Large intestine (tissue), 12 donors: ENCODE results near the gene PCDHB1. TPM values are rescaled to one million over a fixed set of nuclear protein-coding genes. Genes with fewer than 3 reads are reported as not detected.

Source experiments
- DNase-seq, 2 donors: peaks; one replicate each; pipeline versions ENCODE4 v3.0.0 to v3.0.0-alpha.2; 2013
- H3K27ac ChIP-seq: one replicate; pipeline ENCODE4 v1.5.1; 2013; ENCODE audit warnings: low read length
- H3K27me3 ChIP-seq: 2 replicates; pipeline ENCODE4 v1.6.1; 2013; ENCODE audit warnings: low read length; ENCODE audit not compliant: control insufficient read depth, insufficient read depth
- H3K36me3 ChIP-seq: 2 replicates; pipeline ENCODE4 v1.6.1; 2013; ENCODE audit warnings: low read length; ENCODE audit not compliant: control insufficient read depth, insufficient read depth
- H3K4me1 ChIP-seq: one replicate; pipeline ENCODE4 v1.6.1; 2013; ENCODE audit warnings: low read length; ENCODE audit not compliant: control insufficient read depth, insufficient read depth
- H3K4me3 ChIP-seq: one replicate; pipeline ENCODE4 v1.5.1; 2013; ENCODE audit warnings: low read length
- H3K9me3 ChIP-seq: one replicate; pipeline ENCODE4 v1.6.1; 2013; ENCODE audit warnings: mild to moderate bottlenecking, low read depth, low read length, moderate library complexity; ENCODE audit not compliant: control insufficient read depth
- WGBS: methylation state at CpG from one replicate; pipeline ENCODE4 v1.1.5; 2013; ENCODE audit warnings: low lambda C conversion rate; ENCODE audit not compliant: insufficient coverage; 5-methylcytosine and 5-hydroxymethylcytosine counted together
- long read RNA-seq, 11 donors: transcript quantifications; one replicate each; lab custom pipeline, GENCODE V29; 2026
- polyA plus RNA-seq: library from polyadenylated mRNA; unstranded; fragments of 120-200 nt; gene quantifications from one replicate; pipeline ENCODE4 v1.2.1, GENCODE V29; 2013

PCDHB1 gene, protein sequence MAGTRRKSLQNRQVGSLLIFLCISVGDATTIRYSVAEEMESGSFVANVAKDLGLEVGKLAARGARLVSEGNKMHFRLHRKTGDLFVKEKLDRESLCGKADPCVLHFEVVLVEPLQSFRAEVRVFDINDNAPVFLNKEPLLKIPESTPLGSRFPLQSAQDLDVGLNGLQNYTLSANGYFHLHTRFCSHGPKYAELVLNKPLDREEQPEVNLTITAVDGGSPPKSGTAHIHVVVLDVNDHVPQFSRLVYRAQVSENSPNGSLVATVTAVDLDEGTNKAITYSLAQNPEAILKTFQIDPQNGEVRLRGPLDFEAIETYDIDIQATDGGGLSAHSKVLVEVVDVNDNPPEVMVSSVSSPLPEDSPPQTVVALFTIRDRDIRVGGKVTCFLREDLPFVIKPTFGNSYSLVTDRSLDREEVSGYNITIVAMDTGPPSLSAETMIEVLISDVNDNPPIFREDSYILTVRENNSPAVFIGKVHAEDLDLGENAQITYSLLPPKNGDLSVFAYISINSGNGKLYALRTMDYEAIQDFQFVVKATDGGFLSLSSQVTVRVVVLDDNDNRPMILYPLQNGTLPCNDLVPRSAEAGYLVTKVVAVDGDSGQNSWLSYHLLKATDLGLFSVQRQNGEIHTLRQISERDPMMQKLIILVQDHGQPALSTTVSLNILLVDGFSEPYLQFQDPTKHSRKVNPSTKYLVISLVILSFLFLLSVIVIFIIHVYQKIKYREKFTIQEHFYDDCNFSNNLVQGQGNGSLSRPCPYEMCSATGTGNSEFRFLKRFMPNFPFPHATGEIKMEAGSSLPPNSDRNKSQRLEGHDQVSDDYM
- 0.31 TPM for polyA plus RNA-seq
- long read RNA-seq, donor 1: 0 reads
- long read RNA-seq, donor 2: 0 reads
- long read RNA-seq, donor 3: 0 reads
- long read RNA-seq, donor 4: 0 reads
- long read RNA-seq, donor 5, full-length matches to known transcripts: 1 of 1 reads
- long read RNA-seq, donor 5, partial matches to known transcripts: 0 of 1 reads
- long read RNA-seq, donor 5, other reads (novel, unspliced or antisense): 0 of 1 reads
- long read RNA-seq, donor 6: 0 reads
- long read RNA-seq, donor 7, full-length matches to known transcripts: 1 of 1 reads
- long read RNA-seq, donor 7, partial matches to known transcripts: 0 of 1 reads
- long read RNA-seq, donor 7, other reads (novel, unspliced or antisense): 0 of 1 reads
- long read RNA-seq, donor 8: 0 reads
- long read RNA-seq, donor 9, full-length matches to known transcripts: 1 of 1 reads
- long read RNA-seq, donor 9, partial matches to known transcripts: 0 of 1 reads
- long read RNA-seq, donor 9, other reads (novel, unspliced or antisense): 0 of 1 reads
- long read RNA-seq, donor 10, full-length matches to known transcripts: 1 of 1 reads
- long read RNA-seq, donor 10, partial matches to known transcripts: 0 of 1 reads
- long read RNA-seq, donor 10, other reads (novel, unspliced or antisense): 0 of 1 reads
- long read RNA-seq, donor 11: 0 reads

DNA sequence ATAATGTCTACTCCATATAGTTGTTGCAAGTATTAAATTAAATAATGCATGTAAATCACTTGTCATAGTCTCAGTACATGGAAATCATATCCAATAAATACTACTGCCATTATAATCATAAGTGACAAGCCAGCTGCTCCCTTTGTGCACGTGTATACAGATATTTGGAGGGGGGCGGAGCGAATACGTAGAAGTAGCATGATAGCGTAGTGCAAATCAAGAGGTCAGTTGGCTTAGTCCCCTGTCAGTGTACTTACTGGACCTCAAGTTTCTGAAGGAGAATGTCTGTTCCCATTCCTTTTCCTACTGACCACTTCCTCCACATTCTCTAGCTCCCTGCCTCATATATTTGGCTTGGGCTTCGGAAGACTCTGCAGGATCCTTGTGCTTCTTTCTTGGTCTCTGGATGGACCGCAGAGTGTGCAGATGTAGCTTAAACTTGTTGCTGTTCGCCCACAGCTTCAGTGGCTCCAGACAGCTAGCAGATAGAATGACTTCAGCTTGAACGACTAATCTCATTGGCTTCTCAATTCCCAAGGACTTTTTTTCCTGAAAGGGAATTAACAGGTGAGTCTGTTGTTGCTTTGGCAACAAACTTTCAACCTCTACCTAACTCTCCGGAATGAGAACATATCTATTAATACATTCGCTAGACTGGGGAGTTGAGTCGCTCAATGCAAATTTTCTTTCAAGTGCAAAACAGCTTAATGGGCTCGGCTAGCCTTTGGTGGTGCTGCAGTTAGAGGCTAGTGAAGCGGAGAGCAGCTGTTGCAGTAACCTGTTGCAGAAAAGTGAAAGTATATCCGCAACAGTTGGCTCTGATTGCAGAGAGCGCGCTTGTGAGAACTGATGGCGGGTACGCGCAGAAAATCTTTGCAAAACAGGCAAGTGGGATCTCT lies at the start of gene PCDHB1:
TSS of gene PCDHB1 (plus strand) at position 753 of the 899 bp plus-strand sequence. CDS start at position 850, 97 bp downstream.
- Histone ChIP-seq H3K27ac (no peak within 1 kb of the TSS), H3K27me3 (peaks cover 6% of the 10 kb centered on the region), H3K36me3 (no peaks in the 10 kb centered on the region), H3K4me3 (no peak within 1 kb of the TSS), H3K9me3 (peaks cover 4% of the 10 kb centered on the region), H3K4me1 (no peaks in the 10 kb centered on the region)
- no CpG with 5 or more reads among the region's 20 CpGs for WGBS
- no peak for DNase-seq

DNA sequence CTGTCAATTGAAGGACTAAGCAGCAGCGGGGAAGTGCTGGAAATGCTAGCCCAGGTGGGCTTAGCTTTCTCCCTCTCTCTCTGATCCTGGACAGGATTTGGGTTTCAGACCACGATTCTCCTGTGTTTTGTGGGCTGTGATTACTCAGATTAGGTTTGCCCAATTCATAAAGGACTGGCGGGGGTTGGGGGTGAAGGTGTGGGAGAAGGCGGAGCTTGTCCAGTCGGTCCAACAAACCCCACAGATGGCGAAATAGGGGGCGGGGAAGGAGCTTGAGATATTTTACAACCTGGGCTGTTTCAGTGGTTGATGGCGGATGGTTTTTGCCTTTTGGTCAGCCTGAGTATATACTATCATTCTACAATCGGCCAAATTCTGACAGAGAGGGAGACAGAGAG lies 49.7 kb upstream of the PCDHB1 start:
- Histone ChIP-seq H3K4me1 (no peaks in the 10 kb centered on the region), H3K27ac (peak overlapping the region; percentile 18), H3K9me3 (no peaks in the 10 kb centered on the region), H3K4me3 (no peak overlapping the region), H3K27me3 (peaks cover 14% of the 10 kb centered on the region), H3K36me3 (no peaks in the 10 kb centered on the region)
- no CpG with 5 or more reads among the region's 9 CpGs for WGBS
- DNase-seq: no peak

DNA sequence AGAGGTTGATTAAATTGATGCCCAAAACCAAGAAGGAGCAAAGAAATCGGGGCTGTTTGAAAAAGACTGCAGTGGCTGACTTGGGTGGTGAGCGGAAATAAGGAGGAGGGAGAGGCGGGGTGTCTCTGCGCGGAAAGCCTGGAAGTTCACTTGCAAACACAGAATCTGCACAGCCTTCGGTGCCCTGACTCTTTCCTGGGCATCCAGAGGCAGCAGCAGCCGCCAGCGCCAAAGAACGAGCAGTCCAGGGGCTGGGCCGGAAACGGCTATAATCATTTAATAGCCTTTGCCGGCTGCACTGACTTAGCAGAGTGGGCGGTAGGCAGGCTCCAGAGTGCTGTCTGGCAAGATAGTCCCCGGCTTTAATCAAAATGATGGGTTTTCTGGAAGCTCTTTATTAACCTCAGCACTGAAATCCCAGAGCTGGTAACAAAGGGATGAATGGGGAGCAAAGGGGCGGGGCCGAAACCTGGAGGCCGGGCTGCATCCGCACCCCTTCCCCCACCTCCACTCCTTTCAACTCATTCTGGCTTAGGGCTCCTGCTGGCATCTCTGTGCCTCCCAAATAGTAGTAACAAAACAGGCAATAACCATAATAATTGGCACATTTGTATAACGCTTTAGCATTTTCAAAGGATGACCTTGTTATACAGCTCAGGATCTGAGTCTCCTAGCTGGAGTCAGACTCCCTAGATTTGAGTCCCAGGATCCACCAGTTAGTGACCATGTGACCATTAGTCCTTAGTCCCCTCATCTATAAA lies 49.1 kb upstream of the PCDHB1 start:
- H3K36me3 ChIP-seq: no peaks in the 10 kb centered on the region
- WGBS: no CpG with 5 or more reads among the region's 19 CpGs
- DNase-seq: peak; percentile 10 to 17
- no peaks in the 10 kb centered on the region for H3K9me3 ChIP-seq
- H3K4me3 ChIP-seq: no peak overlapping the region
- peaks cover 14% of the 10 kb centered on the region for H3K27me3 ChIP-seq
- H3K27ac ChIP-seq: peak overlapping the region; percentile 18
- no peaks in the 10 kb centered on the region for H3K4me1 ChIP-seq

DNA sequence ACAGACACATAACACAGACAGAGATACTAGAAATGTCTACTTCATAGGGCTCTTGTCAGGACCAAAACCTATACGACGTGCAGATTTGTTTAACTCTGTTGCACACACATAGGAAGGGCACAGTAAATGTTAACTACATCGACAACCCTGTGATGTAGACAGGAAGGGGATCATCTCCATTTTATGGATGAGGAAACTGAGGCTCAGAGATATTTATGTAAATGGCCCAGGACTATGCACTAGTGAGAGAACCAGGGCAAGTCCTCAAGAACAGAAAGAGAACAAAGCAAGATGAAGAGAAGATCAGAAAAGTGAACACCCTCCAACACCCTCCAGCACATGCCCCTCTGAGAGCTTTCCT lies 48.6 kb upstream of the PCDHB1 start:
- no peak overlapping the region for H3K4me3 ChIP-seq
- no peaks in the 10 kb centered on the region for H3K36me3 ChIP-seq
- peaks cover 14% of the 10 kb centered on the region for H3K27me3 ChIP-seq
- no CpG with 5 or more reads among the region's 3 CpGs for WGBS
- no peak for DNase-seq
- H3K9me3 ChIP-seq: no peaks in the 10 kb centered on the region
- H3K4me1 ChIP-seq: no peaks in the 10 kb centered on the region
- H3K27ac ChIP-seq: no peak overlapping the region

DNA sequence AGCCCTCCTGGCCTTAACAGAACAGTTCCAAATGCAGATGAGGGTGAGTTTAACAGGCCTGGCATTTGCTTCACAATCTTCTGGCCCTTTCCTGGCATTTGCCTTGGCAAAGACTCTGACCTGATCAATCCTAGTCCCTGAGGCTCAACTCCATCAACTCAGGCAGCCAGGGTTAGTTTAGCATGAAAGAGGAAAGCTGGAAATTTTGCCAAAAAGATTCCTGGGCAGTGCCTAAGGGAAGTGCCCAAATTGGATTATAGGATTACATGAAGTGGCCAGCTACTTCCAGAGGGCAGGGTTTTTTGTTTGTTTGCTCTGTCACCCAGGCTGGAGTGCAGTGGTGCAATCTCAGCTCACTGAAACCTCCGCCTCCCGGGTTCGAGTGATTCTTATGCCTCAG lies 48.1 kb upstream of the PCDHB1 start:
- Histone ChIP-seq H3K9me3 (no peaks in the 10 kb centered on the region), H3K4me1 (no peaks in the 10 kb centered on the region), H3K36me3 (no peaks in the 10 kb centered on the region), H3K27me3 (peaks cover 14% of the 10 kb centered on the region), H3K4me3 (no peak overlapping the region), H3K27ac (no peak overlapping the region)
- no CpG with 5 or more reads among the region's 3 CpGs for WGBS
- no peak for DNase-seq

DNA sequence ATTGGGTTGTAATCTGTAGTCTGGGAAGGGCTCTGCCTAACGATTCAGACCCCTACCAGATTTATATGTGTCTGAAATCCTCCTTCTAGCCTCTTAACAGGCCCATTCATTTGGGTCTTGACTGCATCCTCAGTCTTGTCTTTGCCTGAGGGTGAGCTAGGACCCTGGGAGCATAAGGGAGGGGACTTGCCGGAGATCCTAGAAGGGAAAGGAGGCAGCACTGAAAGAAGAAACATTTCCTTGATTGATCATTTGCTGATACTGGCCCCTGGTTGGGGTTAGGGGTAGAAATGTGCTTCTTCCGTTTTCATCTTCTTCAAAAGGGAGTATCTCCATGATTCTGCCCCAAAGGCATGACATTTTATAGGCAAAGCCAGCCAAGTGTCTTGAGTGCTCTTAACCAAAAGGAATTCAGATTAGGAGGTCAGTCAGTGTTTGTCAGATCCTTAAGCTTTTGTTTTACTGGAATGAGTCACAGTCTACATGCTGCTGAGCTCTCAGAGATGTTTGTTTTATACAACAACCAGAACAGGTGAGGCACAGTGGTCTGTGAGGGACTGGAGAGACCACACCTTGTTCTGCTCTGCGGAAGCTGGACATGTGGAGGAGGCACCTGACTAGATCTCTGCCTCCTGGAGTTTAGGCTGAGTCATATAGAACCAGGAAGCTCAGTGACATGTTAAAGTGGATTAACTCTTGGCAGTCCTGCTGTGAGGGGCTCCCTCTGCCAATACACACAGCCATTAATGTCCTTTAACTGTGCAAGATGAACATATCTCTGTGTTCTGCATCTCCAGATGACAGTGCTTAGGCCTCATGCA lies 47.2 kb upstream of the PCDHB1 start:
- no peaks in the 10 kb centered on the region for H3K9me3 ChIP-seq
- H3K27ac ChIP-seq: no peak overlapping the region
- H3K27me3 ChIP-seq: peaks cover 14% of the 10 kb centered on the region
- H3K4me1 ChIP-seq: no peaks in the 10 kb centered on the region
- WGBS: no CpG with 5 or more reads among the region's 4 CpGs
- H3K4me3 ChIP-seq: no peak overlapping the region
- DNase-seq: no peak
- H3K36me3 ChIP-seq: no peaks in the 10 kb centered on the region

DNA sequence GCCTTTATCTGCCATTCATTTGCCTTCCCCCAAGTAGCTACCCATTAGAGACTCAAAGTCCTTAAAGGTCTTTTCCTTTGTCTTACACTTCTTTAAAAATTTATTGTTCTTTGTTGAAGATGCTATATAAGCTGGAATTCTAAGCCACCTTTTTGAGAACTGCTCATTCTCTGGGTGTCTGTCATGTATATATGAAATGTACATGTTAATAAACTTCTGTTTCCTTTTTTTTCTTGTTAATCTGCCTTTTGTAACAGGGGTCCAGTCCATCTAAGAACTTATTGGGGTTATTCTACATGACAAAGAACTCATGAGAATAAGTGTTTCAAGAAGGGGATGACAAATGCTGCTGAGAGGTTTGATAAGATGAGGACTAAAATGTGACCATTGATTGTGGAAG lies 43.4 kb upstream of the PCDHB1 start:
- Histone ChIP-seq H3K4me3 (no peak overlapping the region), H3K9me3 (no peaks in the 10 kb centered on the region), H3K27ac (no peak overlapping the region), H3K4me1 (no peaks in the 10 kb centered on the region), H3K36me3 (no peaks in the 10 kb centered on the region), H3K27me3 (peaks cover 2% of the 10 kb centered on the region)
- DNase-seq: no peak

DNA sequence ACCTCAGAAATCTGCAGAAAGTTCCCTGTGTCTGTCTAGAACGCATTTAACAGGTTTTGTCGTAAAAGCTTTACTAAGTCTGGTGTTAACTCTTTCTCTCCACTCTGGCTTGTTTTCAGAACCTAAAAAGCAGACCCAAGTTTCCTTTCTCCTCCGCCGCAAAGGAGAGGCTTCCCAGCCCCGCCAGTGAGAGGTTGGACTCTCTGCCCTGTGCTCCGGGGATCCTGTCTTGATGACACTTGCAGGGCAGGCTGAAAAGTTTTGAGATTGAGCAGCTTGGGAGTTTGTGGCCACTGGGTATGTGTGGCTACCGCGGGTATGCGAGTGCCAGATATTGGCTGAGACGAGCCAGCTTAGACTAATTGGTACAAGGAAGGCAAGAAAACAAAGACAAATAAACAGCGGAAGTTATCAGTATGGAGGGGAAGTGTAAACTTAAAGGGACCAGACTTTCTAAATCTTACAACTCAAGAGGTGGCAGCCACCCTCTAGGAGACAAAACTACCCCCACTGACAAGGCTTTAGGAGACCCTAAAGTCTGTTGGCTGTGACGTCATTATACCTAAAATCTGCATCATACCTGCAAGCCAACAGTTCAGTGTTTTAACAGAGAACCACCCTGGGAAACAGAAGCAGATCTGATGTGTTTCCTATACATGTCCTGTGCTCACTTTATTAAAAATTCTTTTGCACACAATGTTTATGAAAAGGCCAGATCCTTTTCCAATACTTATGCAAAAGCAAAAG lies 41.0 kb upstream of the PCDHB1 start:
- DNase-seq: no peak
- Histone ChIP-seq H3K9me3 (no peaks in the 10 kb centered on the region), H3K4me3 (no peak overlapping the region), H3K27me3 (no peaks in the 10 kb centered on the region), H3K27ac (no peak overlapping the region), H3K4me1 (no peaks in the 10 kb centered on the region), H3K36me3 (no peaks in the 10 kb centered on the region)
- WGBS: 20% methylated on average over 1 of the region's 12 CpGs
